Myocyte (in vitro differentiated cells): ENCODE measurements around the gene NR0B2. TPM values are rescaled to one million over a fixed set of nuclear protein-coding genes. Genes with fewer than 3 reads are reported as not detected.
A peak's percentile ranks its signal among the peaks of the same experiment; 100 is the strongest.
"Not testable (repeated sequence)": the region's sequence is repeated elsewhere in the genome, so short reads cannot be mapped to it uniquely, and the experiment has no call there.

Experiments
- DNase-seq: peaks from one replicate; pipeline ENCODE4 v3.0.0-alpha.2; 2012; ENCODE audit warnings: low read depth
- polyA plus RNA-seq: library from polyadenylated mRNA; unstranded; fragments of >200 nt; gene quantifications from one replicate; pipeline ENCODE4 v1.2.1, GENCODE V29; 2012; ENCODE audit warnings: missing spikeins
- total RNA-seq: library from RNA; depleted of rRNA; stranded (reverse); fragments of >200 nt; gene quantifications from 2 replicates; pipeline ENCODE4 v1.2.3, GENCODE V29; 2014

The NR0B2 gene
- total RNA-seq, result not detected in 2 replicates
- not detected for polyA plus RNA-seq

DNA sequence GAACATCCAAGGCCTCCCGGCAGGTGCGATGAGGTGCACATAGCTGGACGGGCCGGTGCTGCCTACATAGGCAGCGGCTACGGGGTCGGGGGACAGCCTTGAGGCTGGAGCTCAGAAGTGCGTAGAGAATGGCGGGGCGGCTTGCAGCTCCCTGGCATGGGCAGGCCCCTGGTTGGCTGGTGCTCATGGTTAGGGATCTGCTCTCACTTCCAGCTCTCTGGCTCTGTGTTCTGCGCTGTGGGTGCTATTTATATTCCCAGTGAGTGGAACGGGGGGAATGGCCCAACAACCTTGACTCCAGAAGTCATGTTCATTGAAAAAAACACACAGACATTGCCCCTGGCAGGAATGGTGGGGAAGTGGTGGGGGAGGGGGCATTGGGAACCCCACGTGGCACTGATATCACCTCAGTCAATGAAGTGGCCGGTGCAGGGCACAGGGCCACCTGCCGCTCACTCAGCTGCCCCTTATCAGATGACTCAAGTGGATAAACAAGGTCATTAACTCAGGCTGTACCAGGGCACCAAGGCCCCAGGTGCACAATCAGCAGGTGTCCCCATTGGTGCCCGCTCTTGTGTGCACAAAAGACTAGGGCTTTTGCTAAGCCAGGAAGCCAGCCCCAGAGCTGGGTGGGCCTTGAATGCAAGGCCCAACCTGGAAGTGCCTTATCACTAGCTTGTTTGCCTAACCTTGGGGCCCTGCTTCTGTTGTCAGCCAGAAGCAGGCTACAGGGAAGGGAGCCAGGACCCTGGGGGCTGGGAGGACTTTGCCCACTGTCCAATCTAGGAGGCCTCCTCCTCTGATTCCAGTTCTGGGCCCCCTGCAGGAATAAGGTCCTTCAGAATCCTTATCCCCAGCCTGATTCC is at the start of gene NR0B2:
Gene NR0B2 (minus strand): TSS at position 222 of the 866 bp plus-strand sequence. CDS start 35 bp downstream, at position 187.
- DNase-seq, result peak; percentile 12

DNA sequence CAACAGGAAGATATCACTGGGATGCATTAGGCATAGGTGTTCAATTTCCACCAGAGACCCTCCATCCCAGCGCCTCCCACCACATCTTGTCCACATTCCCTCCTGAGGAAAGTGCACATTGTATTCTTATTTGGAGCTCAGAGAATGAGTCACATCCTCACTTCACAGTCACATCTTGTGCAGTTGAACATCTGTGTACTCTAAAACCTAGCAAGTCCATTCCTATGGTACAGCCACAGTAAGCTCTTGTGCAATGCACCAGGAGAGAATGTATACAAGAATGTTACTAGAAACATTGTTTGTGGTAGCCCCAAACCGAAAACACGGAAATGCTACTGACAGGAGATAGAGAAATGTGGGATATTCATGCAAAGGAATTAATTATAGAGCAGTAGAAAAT is 48.1 kb upstream of the NR0B2 start:
- peak; percentile 14 for DNase-seq

DNA sequence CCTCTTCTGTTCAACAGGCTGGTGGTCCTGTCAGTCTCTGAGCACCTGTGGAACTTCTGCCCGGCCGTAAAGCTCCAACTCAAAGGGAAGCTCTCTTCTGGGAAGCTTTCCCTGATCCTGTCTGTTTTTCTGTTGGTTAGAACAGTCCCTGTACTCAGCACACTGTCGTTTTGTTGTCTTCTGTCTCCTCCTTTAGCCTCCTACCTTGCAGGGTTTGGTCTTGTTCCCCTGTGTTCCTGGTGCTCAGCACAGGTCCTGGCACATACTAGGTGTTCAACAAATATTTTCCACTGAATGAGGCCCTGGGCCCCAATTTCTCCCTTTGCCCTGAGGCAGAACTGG is 46.8 kb upstream of the NR0B2 start:
- no peak for DNase-seq

DNA sequence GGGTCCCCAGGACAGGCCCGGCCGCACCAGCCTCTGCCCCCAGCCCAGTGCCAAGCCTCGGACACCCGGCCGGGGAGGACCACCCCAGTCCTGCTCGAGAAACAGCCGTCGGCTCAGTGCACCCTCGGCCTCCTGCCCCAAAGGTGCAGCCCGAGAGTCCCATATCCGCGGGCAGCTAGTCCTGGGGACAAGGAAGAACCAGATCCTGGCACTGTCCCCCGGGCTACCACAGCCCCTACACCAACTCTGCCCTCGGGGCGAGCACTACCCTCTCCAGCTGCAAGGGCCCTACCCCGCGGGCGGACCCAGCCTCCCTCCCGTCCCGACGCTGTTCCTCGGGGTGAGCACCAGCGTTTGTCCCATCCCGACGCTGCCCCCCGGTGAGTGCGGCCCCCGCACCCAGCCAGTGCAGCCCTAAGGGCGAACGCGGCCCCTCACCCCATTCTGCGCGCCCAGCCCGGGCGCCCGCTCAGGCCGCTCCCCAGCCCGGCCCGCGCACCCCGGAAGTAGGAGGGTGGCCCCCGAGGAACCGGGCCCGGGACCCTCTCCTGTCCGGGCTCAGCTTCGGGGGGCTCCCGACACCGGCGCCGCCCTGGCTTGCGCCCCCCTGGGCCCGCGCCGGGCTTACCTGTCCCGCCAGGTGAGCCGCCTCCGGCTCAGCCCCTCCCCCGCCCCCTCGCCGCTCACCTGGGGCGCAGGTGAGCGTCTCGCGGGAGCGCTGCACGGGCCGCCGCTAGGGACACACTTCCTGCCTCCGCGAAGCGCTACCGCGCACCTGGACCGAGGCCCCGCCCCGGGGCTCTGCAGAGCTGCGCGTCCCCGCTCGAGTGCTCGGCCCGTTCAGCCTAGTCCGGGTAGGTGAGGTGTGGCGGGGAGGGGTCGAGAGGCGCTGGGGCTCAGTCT is 46.2 kb upstream of the NR0B2 start, which contains the start of gene KDF1:
Gene KDF1 (minus strand): TSS at position 747 of the 903 bp plus-strand sequence. CDS start 8,088 bp downstream, outside the sequence.
- DNase-seq, result no peak

GRCh38 chr1:26959270-26959669 is 45.5 kb upstream of the NR0B2 start:
- no peak for DNase-seq

GRCh38 chr1:26957306-26957705 is 43.5 kb upstream of the NR0B2 start:
- DNase-seq, result no peak

DNA sequence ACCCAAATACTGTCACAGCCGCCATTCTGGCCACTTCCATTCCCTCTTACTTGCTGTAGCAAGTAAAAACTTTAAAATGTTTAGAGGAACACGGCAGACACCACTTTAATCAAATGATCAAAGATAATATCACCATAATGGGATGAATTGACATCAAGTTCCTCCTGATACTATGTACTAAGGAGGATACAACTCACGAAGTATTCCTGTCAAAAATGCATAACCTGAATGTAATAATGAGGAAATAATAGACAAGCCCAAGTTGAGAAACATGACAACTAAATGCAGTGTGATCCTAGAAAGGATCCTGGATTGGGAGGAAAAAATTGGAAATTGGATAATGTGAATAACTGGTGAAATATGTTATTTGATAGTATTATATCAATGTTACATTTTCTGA is 42.5 kb upstream of the NR0B2 start:
- no peak for DNase-seq

- no peak for DNase-seq
Observed at GRCh38 chr1:26953374-26953773, 39.6 kb upstream of the NR0B2 start.

- DNase-seq, result no peak
Observed at GRCh38 chr1:26951821-26952497, 38.2 kb upstream of the NR0B2 start.

- DNase-seq, result no peak
Observed at GRCh38 chr1:26951216-26951615, 37.4 kb upstream of the NR0B2 start.

DNA sequence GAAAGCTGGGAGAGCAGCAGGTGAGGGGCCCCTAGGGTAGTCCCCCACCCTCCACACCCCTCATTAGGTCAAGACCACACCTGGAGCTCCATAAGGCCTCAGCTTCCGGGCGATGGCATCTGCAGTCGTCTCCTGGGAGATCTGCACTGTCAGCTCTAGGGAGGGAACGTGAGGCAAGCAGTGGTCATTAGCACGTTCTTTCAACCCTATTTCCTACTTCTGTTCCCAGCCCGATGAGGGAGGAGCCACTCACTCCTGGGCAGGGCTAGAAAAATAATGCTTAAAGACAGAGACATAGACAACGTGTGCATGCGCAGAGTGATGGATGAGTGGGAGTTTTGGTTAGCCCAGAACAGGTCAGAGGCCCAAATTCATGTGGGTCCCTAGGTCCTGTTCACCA is 36.8 kb upstream of the NR0B2 start:
- no peak for DNase-seq

DNA sequence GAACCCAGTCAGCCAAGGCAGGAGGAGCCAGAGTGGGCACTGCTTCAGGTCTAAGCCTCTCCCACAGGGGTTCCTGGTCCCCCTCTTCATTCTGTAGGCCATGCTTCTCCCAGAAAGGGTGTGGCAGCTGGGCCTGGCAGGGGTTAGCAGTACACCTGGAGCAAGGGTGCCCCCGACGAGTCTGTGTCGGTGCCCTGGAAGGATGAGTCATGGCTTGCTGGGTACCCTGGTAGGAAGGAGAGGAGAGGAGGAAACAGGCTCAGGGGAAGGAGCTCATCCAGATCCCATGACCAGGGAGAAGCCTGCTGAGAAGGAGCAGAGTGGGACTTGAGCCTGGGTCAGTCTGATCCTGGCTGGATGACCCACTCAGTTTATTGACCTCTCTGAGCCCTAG is 36.1 kb upstream of the NR0B2 start:
- DNase-seq, result no peak

- no peak for DNase-seq
Observed at GRCh38 chr1:26949266-26949925, 35.6 kb upstream of the NR0B2 start.

DNA sequence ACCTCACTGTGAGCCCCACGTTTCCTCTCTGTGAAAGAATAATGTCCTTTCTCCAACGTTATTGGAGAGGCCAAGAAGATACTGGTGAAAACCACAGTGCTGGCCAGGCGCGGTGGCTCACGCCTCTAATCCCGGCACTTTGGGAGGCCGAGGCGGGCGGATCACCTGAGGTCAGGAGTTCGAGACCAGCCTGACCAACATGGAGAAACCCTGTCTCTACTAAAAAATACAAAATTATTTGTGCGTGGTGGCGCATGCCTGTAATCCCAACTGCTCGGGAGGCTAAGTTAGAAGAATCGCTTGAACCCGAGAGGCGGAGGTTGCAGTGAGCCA is 34.9 kb upstream of the NR0B2 start:
- DNase-seq, result not testable (repeated sequence)

- no peak for DNase-seq
Observed at GRCh38 chr1:26946270-26946669, 32.5 kb upstream of the NR0B2 start.

DNA sequence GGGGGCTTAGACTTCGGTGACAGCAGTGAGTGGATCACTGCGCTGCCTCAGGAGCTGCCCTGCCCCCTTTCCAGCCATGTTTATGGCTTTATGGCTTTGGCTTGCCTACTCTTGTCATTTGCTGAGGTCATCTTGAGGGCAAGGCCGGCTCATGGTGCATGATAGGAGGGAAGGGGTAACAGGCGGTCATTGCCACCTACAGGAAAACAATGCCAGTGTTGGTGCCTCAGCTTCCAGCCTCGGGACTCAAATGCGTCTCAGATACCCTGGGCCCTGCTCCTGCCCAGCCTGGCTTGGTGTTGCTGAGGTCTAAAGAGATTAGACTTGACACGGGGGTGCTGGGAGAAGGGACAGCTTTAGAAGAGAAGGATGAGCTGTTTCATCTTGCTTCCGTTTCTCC is 32.0 kb upstream of the NR0B2 start:
- DNase-seq, result no peak

- no peak for DNase-seq
Observed at GRCh38 chr1:26945138-26945537, 31.4 kb upstream of the NR0B2 start.

DNA sequence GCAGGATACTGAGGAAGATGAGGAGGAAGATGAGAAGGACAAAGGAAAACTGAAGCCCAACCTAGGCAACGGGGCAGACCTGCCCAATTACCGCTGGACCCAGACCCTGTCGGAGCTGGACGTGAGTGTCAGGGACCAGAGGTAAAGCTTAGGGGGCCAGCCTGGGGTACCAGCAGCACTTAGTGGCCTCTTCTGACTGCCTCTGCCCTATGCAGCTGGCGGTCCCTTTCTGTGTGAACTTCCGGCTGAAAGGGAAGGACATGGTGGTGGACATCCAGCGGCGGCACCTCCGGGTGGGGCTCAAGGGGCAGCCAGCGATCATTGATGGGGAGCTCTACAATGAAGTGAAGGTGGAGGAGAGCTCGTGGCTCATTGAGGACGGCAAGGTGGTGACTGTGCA is 28.9 kb upstream of the NR0B2 start:
- no peak for DNase-seq

DNA sequence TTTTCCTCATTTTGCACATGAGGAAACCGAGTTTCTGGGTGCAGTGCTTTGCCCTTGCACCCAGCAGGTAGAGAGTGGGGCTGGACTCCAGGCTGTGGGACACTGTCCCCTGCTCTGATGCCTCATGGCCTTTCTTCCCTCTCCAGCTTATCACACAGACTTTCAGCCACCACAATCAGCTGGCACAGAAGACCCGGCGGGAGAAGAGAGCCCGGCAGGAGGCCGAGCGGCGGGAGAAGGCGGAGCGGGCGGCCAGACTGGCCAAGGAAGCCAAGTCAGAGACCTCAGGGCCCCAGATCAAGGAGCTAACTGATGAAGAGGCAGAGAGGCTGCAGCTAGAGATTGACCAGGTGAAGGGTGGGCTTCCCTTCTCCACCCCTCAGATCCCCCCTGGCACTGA is 27.5 kb upstream of the NR0B2 start:
- no peak for DNase-seq

GRCh38 chr1:26938659-26939025 is 24.9 kb upstream of the NR0B2 start:
- no peak for DNase-seq

DNA sequence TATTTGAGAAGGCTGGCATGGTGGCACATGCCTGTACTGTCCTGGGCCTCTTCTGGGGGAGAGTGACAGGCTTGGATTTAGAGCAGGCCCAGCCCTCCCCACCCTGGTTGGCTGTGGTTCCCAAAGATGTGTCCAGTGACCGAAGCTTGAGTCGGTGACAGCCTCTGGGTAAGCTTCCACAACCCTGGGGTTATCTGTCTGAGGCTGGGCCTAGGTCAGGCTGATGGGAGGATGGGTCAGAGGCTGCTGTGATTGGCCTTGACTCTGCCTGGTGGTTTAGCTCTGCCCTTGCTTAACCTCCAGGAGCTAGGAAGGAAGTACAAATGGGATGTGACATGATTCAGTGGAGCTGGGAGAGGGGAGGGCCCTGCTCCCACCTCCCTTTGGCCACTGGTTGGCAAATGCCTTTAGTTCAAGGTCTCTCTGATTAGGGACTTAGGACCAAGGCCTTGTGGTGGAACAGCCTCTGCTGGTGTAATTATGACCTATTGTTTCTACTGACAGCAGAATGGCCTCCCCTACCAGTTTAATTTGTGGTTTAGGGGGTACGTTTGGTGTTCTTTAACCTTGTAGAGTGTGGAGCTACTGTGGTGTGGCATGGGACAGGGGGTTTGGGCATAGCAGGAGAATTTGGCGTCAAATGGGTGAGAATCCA is 24.4 kb upstream of the NR0B2 start:
- DNase-seq, result no peak
